ENCODE data around the gene BTG4.

The BTG4 gene

DNA sequence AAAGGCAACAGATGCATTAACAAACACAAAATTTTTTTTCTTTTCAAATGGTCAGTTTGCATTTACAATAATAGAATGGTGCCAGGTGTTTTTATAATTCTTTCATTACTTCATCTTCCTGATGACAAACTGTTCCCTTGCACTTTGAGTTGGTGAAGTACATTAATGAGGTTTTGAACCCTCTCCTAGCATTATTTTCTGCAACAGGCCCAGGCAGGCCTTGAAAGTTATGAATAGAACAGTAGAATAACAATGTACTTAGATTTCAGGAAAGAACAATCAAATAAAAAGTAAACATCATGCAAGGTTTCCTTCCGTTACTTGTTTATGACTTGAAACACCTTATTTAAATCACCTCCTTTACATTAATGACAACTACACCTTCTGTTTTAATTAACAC, 9.6 kb downstream of the BTG4 start:
- no peak for DNase-seq (ENCODE audit: insufficient read length, low spot score)
- FAIRE-seq, result peak; percentile 20

GRCh38 chr11:111500481-111500880, 11.7 kb downstream of the BTG4 start:
- DNase-seq (ENCODE audit: insufficient read length, low spot score), result no peak

DNA sequence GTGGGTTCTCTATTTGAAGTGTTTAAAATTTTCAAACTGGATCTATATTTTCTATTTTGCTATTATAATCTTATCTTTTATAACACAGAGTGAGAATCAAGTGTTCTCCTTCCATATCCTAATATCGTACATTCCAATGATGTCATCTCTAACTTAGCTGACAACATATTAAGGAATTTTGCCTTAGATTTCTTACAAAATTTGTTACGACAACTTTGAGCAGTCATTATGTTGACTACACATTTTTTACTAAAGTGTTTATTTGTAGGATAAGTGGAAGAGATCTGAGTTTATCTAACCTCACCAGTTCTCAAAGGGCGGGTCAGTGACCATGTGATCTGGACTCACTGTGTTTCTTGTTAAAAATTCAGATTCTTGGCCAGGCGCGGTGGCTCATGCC, 12.7 kb downstream of the BTG4 start:
- peak; percentile 60 for FAIRE-seq

More at GRCh38 chr11:111500481-111500880, 11.7 kb downstream of the BTG4 start:
- no peak for FAIRE-seq

GRCh38 chr11:111494040-111494439, 18.1 kb downstream of the BTG4 start:
- DNase-seq (ENCODE audit: insufficient read length, low spot score) (no peak), FAIRE-seq (no peak)

More for the DNA sequence above, 12.7 kb downstream of the BTG4 start:
- DNase-seq (ENCODE audit: insufficient read length, low spot score), result no peak

DNA sequence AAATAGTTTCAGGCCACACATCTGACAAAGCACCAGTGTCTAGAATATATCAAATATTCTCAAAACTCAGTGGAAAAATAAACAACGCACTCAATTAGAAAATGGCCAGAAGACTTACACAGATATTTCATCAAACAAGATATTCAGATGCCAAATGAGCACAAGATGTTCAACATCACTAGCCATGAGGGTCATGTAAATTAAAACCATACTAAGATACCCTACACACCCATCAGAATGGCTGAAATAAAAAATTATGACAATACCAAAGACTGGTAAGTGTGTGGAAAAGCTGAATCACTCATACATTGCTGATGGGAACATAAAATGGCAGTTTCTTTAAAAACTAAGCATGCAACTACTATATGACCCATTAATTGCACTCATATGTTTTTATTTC, 21.7 kb downstream of the BTG4 start:
- DNase-seq (ENCODE audit: insufficient read length, low spot score) (no peak), FAIRE-seq (no peak)

DNA sequence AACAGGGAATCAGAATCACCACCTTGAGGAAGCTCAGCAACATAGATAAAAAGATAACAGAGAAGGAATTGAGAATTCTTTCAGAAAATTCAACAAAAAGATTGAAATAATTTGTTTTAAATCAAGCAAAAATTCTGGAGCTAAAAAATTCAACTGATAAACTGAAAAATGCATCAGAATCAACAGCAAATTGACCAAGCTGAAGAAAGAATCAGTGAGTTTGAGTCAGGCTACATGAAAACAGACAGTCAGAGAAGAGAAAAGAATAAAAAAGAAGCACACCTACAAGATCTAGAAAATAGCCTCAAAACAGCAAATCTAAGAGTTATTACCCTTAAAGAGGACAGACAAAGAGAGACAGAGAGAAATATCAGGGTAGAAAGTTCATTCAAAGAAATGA, 28.8 kb downstream of the BTG4 start:
- no peak for DNase-seq (ENCODE audit: insufficient read length, low spot score)
- FAIRE-seq, result no peak

DNA sequence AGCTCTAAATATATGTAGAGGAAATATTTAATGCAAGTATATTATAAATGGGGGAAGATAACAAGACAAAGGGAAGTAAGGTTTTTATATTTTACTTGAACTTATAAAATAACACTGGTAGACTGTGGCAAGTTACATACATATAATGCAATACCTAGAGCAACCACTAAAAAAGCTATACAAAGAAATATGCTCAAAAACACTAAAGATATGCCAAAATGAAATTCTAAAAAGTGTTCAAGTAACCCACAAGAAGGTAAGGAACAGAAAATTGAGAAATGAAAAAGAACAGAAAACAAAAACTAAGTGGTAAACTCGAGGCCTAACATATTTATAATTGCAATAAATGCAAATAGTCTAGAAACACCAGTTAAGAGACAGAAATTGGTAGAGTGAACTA, 32.5 kb downstream of the BTG4 start:
- FAIRE-seq (no peak), DNase-seq (ENCODE audit: insufficient read length, low spot score) (no peak)

DNA sequence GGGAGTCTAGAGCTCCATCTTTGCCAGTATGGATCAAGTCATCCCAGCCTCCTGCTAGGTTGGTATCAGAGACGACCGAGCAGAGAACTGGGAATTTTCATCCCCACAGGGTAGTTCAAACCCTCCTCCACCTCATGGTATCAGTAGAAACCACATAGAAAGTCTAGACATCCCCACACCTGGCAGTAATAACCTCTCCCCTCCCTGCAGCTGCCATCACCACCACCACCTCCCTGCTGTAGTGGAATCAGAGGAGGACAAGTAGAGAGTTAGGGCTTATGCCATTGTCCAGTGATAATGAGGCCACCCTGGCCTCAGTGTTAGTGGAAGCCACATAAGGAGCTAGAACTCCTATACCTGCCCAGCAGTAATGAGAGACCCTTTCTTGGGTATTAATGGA, 34.3 kb downstream of the BTG4 start:
- DNase-seq (ENCODE audit: insufficient read length, low spot score), result no peak
- peak; percentile 31 for FAIRE-seq

- DNase-seq (ENCODE audit: insufficient read length, low spot score) (no peak), FAIRE-seq (no peak)
These were observed 35.2 kb downstream of the BTG4 start for GRCh38 chr11:111476956-111477355.

- FAIRE-seq, result no peak
- no peak for DNase-seq (ENCODE audit: insufficient read length, low spot score)
These were observed 35.8 kb downstream of the BTG4 start for GRCh38 chr11:111476366-111476765.

GRCh38 chr11:111474432-111474831, 37.8 kb downstream of the BTG4 start:
- FAIRE-seq (peak; percentile 73), DNase-seq (ENCODE audit: insufficient read length, low spot score) (no peak)

GRCh38 chr11:111472228-111472627, 40.0 kb downstream of the BTG4 start:
- DNase-seq (ENCODE audit: insufficient read length, low spot score) (no peak), FAIRE-seq (no peak)

- DNase-seq (ENCODE audit: insufficient read length, low spot score) (no peak), FAIRE-seq (peak; percentile 31)
These were observed 43.0 kb downstream of the BTG4 start for GRCh38 chr11:111469200-111469599.

- FAIRE-seq, result no peak
- no peak for DNase-seq (ENCODE audit: insufficient read length, low spot score)
These were observed 45.6 kb downstream of the BTG4 start for GRCh38 chr11:111466615-111467014.

DNA sequence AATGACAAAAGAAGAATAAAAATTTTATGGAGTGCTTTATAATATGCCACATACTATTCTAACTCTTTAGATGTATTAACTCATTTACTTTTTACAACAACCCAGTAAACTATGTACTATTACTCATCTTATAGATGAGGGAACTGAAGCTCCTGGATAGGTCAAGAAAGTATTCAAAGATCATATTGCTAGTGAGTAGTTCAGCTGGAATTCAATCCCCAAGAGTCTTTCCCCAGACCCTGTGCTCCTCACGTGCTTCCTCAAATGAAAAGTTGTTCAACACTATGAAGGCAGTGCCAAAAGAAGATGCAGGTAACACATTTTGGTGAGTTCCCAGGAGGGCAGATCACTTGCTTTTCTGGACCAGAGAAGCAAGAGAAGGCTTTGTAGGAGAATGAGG, 46.8 kb downstream of the BTG4 start:
- DNase-seq (ENCODE audit: insufficient read length, low spot score) (no peak), FAIRE-seq (no peak)

DNA sequence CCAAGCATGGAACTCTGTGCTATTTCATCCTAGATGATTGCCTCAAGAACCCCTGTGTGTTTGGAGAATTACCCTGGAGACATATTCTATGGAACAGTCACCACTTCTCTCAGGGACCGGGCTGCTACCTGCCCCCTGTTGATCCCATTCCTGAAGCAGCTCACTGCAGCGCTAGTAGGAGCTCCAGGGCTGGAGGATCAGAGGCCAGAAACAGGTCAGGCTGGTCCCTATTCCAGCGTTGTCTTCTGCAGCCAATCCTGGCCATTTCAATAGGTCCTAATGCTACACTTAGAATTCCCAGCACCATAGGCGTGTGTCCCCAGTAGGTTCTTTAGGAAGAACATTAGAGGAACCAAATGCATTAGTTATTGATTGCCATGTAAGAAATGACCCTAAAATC, 48.9 kb downstream of the BTG4 start:
- no peak for DNase-seq (ENCODE audit: insufficient read length, low spot score)
- no peak for FAIRE-seq

DNA sequence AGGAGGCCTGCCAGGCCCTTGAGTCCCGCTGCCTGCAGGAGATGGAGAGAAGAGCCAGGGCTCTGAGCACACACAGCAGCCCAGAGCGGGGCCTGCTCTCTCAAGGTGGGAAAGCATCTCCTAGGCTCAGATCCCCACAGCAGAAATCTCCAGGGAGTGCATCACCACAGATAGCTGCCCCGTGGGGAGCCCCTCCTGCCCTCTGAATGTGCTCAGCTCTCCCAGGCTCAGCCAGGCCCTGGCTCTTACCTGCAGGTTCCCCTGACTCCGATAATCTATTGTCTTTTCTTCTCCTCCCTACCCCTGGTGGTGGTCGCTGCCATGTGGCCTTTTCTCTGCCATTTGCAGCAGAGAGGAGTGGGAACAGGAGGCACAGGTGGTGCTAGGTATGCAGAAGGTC, 49.9 kb downstream of the BTG4 start:
- DNase-seq (ENCODE audit: insufficient read length, low spot score), result no peak
- no peak for FAIRE-seq

GRCh38 chr11:111461460-111462235, 50.5 kb downstream of the BTG4 start:
- DNase-seq (ENCODE audit: insufficient read length, low spot score) (no peak), FAIRE-seq (no peak)

DNA sequence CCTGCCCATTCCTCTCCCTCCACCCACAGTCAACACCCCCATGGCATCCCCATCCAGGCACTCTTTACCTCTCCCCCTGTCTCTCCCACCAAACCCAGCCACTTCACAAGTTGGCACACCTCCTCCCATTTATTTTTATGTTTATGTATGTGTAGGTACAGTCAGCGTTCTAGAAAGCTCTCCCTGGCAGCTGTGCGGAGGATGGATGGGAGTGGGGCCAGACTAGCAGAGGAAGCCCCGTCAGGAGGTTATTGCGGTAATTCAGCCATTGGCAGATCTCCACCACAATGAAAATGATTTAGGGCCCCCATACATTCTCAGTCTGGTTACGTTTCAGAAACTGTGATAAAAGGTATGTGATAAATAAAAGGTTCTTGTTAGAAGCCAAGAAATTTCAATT, 51.3 kb downstream of the BTG4 start:
- FAIRE-seq (no peak), DNase-seq (ENCODE audit: insufficient read length, low spot score) (no peak)

DNA sequence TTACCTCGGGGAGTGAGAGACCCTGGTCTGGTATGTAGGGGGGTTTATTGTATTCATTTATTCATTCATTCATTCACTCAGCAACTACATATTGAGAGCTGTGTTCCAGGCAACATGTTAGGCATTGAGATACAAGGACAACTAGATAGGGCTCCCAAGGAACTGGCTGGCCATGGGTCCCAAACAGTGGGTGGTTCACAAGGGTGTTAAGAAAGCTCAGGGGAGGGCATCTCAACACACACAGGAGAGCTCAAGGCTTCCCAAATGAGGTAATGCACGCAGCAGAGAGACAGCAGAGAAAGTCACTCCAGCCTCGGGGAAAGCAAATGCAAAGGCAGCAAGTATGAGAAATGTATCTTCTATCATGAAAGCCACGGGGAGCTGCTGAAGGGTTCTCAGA, 51.8 kb downstream of the BTG4 start:
- DNase-seq (ENCODE audit: insufficient read length, low spot score) (no peak), FAIRE-seq (no peak)

- FAIRE-seq (no peak), DNase-seq (ENCODE audit: insufficient read length, low spot score) (no peak)
These were observed 52.5 kb downstream of the BTG4 start for GRCh38 chr11:111459506-111460270.

DNA sequence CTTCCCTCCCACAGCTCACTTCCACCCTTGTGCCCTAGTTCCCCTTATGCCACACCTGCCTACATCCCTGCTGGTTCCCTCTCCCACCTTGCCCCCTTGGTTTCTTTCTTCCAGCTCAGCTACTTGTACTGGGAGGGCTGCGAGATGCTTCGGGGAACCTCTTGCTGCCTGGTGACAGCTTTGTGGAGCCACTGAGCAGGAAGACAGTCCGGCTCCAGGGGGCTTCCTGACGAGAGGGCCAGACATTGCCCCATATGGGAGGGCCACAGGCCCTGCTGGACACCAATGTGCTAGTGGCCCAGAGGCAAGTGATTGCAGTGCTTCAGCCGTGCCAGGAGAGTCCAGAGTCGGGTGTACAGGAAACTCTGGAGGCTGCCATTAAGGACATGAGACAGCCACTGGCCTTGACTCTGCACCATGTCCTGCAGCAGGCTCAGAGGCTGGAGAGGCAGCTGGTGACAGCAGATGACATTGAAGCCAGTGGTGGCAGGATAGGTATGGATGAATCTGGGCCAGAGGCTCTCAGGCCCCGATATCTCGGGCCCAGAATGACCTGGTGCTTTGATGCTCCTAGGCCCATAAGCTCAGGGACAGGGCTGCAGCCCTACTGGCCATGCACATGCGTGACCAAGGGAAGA, 54.3 kb downstream of the BTG4 start:
- FAIRE-seq (peak; percentile 48), DNase-seq (ENCODE audit: insufficient read length, low spot score) (no peak)

All from HTR-8/SVneo (cell line).